Gastroesophageal sphincter (tissue), 4 donors: ENCODE data around the gene ITPKA. TPM values are rescaled to one million over a fixed set of nuclear protein-coding genes. Genes with fewer than 3 reads are reported as not detected.

Source experiments
- ATAC-seq: fragments of 150-250 bp; one replicate; pipeline ENCODE4 v1.9.1; 2016; ENCODE audit warnings: mild to moderate bottlenecking, moderate library complexity
- H3K27ac ChIP-seq, 4 donors: fragments of 200-600 bp; sonication (generic) in 3 of 4; 1 replicate in 3 of 4; 2 replicates in 1 of 4; pipeline ENCODE4 v1.5.1; 2016 to 2019
- H3K27me3 ChIP-seq: fragments of 200-600 bp; sonication (generic); one replicate; pipeline ENCODE4 v1.5.1; 2019
- H3K36me3 ChIP-seq, 2 donors: fragments of 200-600 bp; sonication (generic); one replicate each; pipeline ENCODE4 v1.5.1; 2019; ENCODE audit warnings: control low read depth in 1 of 2
- H3K4me1 ChIP-seq, 3 donors: fragments of 200-600 bp; sonication (generic); 1 replicate in 2 of 3; 2 replicates in 1 of 3; pipeline ENCODE4 v1.5.1; 2016 to 2019; ENCODE audit warnings: control low read depth in 2 of 3
- H3K4me3 ChIP-seq, 2 donors: fragments of 200-600 bp; sonication (generic); one replicate each; pipeline ENCODE4 v1.5.1; 2019; ENCODE audit warnings: mild to moderate bottlenecking in 1 of 2, moderate library complexity in 1 of 2
- H3K9me3 ChIP-seq, 3 donors: fragments of 200-600 bp; sonication (generic); one replicate each; pipeline ENCODE4 v1.5.1; 2017 to 2019; ENCODE audit warnings: control low read depth in 2 of 3
- EP300 ChIP-seq: sonication (generic); formaldehyde crosslinking; IDR thresholded peaks from one replicate; pipeline ENCODE4 v1.6.1; 2017; ENCODE audit warnings: antibody characterized with exemption, mild to moderate bottlenecking
- POLR2A ChIP-seq, 2 donors: fragments of 450-650 bp; IDR thresholded peaks; one replicate each; pipeline ENCODE4 v1.6.1; 2017; ENCODE audit warnings: antibody characterized with exemption in 2 of 2, mild to moderate bottlenecking in 2 of 2, moderate library complexity in 1 of 2
- POLR2AphosphoS5 ChIP-seq: sonication (generic); formaldehyde crosslinking; IDR thresholded peaks from one replicate; pipeline ENCODE4 v1.6.1; 2017; ENCODE audit warnings: antibody characterized with exemption
- WGBS, 2 donors: methylation state at CpG; one replicate each; pipeline ENCODE4 v1.1.5; 2018; ENCODE audit warnings: low coverage in 1 of 2; 5-methylcytosine and 5-hydroxymethylcytosine counted together
- total RNA-seq, 4 donors: library from RNA; depleted of rRNA; stranded (reverse); fragments of >200 nt; gene quantifications; one replicate each; pipeline ENCODE4 v1.1.0, GENCODE V29; 2016
- TF ChIP-seq, protein P1 (sequence below), 4 experiments: fragments of 200-600 bp in 2 of 4; fragments of 450-650 bp in 2 of 4; sonication (generic) in 1 of 4; IDR thresholded peaks; one replicate each; pipeline ENCODE4 v1.5.1; 2017 to 2019; ENCODE audit warnings: antibody characterized with exemption in 4 of 4, mild to moderate bottlenecking in 2 of 4, moderate library complexity in 2 of 4

ITPKA gene
- total RNA-seq, 4 donors from 2014 or later: 0.85 to 1.2 (median 0.94) TPM; not detected in 1

DNA sequence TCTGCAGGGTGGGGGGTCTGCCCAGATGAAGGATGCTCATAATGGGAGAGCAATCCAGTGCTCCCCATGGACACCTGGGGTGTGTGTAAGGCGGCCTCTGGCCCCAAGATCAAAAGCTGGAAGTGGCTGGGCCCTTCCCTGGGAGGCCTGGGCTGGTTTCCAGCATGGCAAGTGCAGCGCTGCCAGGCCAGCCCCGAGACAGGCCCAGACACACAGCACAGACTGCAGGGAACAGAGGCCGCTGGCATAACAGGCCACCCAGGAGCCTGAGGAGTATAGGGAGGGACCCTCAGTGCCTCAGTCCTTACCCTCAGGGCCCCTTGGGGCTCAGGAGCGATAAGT lies 10.0 kb downstream of the ITPKA start:
- peaks cover 70% of the 10 kb centered on the region for H3K27me3 ChIP-seq
- no peak for ATAC-seq
- peaks cover 0 to 21% (median 19%) of the 10 kb centered on the region in 3 donors for H3K4me1 ChIP-seq
- H3K27ac ChIP-seq: no peak overlapping the region
- no peaks in the 10 kb centered on the region for H3K9me3 ChIP-seq
- WGBS, 2 donors: no CpG with 5 or more reads among the region's 5 CpGs
- no peak overlapping the region for H3K4me3 ChIP-seq
- H3K36me3 ChIP-seq: no peaks in the 10 kb centered on the region
- TF ChIP-seq POLR2AphosphoS5 (no peak), EP300 (no peak), POLR2A (IDR thresholded peaks at IDR 0.05) (no peak)
- TF ChIP-seq, protein P1, sequence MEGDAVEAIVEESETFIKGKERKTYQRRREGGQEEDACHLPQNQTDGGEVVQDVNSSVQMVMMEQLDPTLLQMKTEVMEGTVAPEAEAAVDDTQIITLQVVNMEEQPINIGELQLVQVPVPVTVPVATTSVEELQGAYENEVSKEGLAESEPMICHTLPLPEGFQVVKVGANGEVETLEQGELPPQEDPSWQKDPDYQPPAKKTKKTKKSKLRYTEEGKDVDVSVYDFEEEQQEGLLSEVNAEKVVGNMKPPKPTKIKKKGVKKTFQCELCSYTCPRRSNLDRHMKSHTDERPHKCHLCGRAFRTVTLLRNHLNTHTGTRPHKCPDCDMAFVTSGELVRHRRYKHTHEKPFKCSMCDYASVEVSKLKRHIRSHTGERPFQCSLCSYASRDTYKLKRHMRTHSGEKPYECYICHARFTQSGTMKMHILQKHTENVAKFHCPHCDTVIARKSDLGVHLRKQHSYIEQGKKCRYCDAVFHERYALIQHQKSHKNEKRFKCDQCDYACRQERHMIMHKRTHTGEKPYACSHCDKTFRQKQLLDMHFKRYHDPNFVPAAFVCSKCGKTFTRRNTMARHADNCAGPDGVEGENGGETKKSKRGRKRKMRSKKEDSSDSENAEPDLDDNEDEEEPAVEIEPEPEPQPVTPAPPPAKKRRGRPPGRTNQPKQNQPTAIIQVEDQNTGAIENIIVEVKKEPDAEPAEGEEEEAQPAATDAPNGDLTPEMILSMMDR (IDR thresholded peaks at IDR 0.05): no peak

DNA sequence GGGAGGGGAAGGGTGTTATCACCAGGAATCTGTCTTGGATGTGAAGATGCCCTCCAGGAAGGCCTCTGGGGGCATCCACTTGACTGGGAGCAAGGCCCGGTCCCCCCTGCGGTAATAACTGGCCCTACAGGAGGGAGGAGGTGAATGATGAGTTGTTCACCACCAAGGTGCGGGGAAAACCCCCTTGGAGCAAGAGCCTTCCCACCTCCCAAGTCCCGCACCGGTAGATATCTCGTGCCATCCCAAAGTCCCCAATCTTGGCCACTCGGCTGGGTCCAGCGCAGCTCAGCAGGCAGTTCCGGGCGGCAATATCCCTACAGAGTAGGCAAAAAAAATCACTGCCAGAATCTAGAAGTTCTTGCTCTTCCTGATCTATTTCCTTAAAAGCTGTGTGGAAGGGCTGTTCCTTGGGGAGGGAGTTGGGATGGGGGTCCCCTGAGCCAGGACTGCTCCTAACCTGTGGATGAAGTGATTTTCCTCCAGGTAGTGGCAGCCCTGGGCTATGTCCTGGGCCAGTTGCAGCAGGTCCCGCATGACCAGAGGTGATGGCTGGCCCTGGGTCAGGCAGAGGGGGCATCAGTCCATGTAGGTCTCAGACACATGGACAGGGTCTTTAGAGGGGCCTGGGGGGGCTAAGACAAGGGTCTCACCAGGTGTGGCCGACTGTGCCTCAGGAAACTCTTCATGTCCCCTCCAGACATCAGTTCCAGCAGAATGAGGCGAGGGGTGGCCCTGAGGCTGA lies 11.2 kb downstream of the ITPKA start:
- Histone ChIP-seq H3K27me3 (peaks cover 63% of the 10 kb centered on the region), H3K4me1 (peaks cover 0 to 21% (median 19%) of the 10 kb centered on the region in 3 donors), H3K4me3 (no peak overlapping the region), H3K36me3 (no peaks in the 10 kb centered on the region), H3K9me3 (no peaks in the 10 kb centered on the region), H3K27ac (no peak overlapping the region)
- 87 to 100% methylated on average over 1 to 6 of the region's 13 CpGs for WGBS, 2 donors
- ATAC-seq: no peak
- TF ChIP-seq POLR2AphosphoS5: no peak
- TF ChIP-seq, protein P1 (IDR thresholded peaks at IDR 0.05): no peak

DNA sequence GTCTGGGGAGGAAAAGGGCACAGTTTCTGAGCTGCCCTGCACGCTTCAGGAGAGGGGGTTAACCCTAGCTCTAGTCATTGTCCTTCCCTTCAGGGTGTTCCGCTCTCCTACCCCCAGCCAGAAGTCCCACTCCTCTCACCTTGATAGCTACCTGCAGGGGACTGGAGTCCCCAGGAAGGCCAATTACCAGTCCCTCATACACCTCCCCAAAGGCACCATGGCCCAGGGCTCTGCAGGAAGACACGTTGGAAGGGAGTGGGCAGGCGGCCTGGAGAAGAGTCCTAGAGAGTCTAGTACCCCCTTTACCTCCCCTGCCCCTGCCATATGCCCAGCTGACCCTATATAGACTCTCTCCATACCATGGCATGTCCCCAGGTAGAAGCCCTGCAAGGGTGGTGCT lies 12.1 kb downstream of the ITPKA start:
- peaks cover 63% of the 10 kb centered on the region for H3K27me3 ChIP-seq
- no peak overlapping the region for H3K27ac ChIP-seq
- H3K4me1 ChIP-seq: peaks cover 0 to 21% (median 19%) of the 10 kb centered on the region in 3 donors
- no peak for TF ChIP-seq POLR2A (IDR thresholded peaks at IDR 0.05)
- no peak for TF ChIP-seq POLR2AphosphoS5
- TF ChIP-seq, protein P1 (IDR thresholded peaks at IDR 0.05): no peak
- TF ChIP-seq EP300: no peak
- H3K36me3 ChIP-seq: no peaks in the 10 kb centered on the region
- WGBS, 2 donors: no CpG with 5 or more reads among the region's 4 CpGs
- no peak for ATAC-seq
- no peak overlapping the region for H3K4me3 ChIP-seq
- no peaks in the 10 kb centered on the region for H3K9me3 ChIP-seq

DNA sequence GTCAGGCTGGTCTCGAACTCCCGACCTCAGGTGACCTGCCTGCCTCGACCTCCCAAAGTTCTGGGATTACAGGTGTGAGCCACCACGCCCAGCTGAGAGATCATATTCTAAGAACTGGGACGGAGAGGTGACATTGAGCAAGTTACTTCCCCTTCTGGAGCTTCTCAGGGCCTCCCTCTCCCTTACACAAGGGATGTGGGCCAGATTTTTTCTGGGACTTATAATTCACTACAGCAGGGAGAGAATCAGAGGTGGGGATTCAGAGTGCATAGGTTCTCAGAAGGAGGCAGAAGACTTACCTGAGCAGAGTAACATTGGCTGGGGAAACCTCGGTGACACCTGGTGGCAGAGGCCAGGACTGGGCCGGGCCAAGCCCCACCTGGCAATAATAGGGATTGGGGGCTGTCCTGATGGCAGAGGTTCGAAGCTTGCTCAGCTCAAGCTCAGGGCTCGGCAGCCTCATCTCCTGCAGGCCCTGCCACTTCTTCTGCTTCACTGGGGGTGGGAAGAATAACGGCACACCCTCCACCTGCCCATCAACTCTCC lies 13.2 kb downstream of the ITPKA start:
- Histone ChIP-seq H3K4me1 (peaks cover 0 to 20% (median 18%) of the 10 kb centered on the region in 3 donors), H3K36me3 (no peaks in the 10 kb centered on the region), H3K4me3 (no peak overlapping the region), H3K27ac (no peak overlapping the region), H3K27me3 (peaks cover 63% of the 10 kb centered on the region), H3K9me3 (no peaks in the 10 kb centered on the region)
- 63 to 100% methylated on average over 3 to 4 of the region's 10 CpGs for WGBS, 2 donors
- no peak for ATAC-seq
- TF ChIP-seq POLR2AphosphoS5: no peak
- TF ChIP-seq POLR2A (IDR thresholded peaks at IDR 0.05): no peak
- TF ChIP-seq, protein P1 (IDR thresholded peaks at IDR 0.05): no peak
- no peak for TF ChIP-seq EP300

DNA sequence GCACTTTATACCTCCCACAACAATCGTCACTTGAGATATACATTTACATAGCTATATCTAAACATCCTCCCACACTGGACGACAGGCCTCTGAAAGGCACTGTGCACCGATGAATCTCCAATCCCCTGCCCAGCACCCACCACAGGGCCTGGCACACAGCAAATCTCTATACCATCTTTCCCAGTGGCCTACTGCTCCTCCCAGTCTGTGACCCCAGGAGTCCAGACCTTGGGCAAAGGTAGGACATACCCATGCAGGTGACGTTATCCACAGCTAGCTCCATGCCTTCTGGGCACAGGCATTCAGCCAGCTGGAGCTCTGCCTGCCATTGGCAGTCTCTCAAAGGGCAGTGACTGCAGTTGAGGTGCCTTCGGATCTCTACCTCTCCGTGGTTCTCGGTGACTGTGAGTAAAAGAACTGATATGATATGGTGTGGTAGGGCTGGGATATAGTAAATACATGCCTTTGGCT lies 14.2 kb downstream of the ITPKA start:
- WGBS, 2 donors: 62 to 71% methylated on average over 3 to 5 of the region's 7 CpGs
- Histone ChIP-seq H3K27me3 (peaks cover 63% of the 10 kb centered on the region), H3K4me1 (peaks cover 0 to 20% (median 18%) of the 10 kb centered on the region in 3 donors), H3K9me3 (no peaks in the 10 kb centered on the region), H3K4me3 (no peak overlapping the region), H3K36me3 (no peaks in the 10 kb centered on the region), H3K27ac (no peak overlapping the region)
- TF ChIP-seq, protein P1 (IDR thresholded peaks at IDR 0.05): no peak
- no peak for TF ChIP-seq POLR2A (IDR thresholded peaks at IDR 0.05)
- TF ChIP-seq POLR2AphosphoS5: no peak
- TF ChIP-seq EP300: no peak
- ATAC-seq: no peak
